Adrenal gland (tissue), 5 donors: ENCODE results near the gene RPP14.

Experiments
- POLR2A ChIP-seq, 2 donors: fragments of 450-650 bp; IDR thresholded peaks; one replicate each; pipeline ENCODE4 v1.6.1; 2017; ENCODE audit warnings: antibody characterized with exemption in 2 of 2, mild to moderate bottlenecking in 2 of 2, moderate library complexity in 1 of 2
- TF ChIP-seq, protein P1 (sequence below), 6 experiments: fragments of 450-650 bp in 4 of 6; fragments of 200-600 bp in 2 of 6; sonication (generic) in 1 of 6; IDR thresholded peaks; 1 replicate in 5 of 6; 2 replicates in 1 of 6; pipeline versions ENCODE4 v1.5.1 to v1.8.0; 2016 to 2021; ENCODE audit warnings: antibody characterized with exemption in 6 of 6, mild to moderate bottlenecking in 2 of 6, moderate library complexity in 1 of 6
- donor health status: DM: no; HTN: no; CAD: no.

DNA sequence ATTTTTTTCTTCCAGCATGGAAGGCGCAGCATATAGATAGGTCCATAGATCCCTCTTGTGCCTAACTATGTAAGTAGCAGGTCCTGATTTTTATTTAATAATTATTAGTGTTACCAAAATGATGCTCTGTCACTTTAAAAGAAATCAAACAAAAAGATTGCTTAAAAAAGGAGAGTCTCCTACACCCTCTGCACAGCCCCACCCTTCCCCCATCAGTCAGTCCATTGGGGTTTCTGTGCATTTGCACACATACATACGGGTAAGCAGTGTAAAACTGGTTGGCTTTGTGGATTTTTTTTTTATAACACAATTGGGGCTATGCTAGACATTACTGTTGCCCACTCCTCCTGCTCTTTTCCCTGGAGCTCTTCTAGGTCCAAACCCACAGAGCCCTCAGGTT, 7.0 kb upstream of the RPP14 start:
- TF ChIP-seq, protein P1, sequence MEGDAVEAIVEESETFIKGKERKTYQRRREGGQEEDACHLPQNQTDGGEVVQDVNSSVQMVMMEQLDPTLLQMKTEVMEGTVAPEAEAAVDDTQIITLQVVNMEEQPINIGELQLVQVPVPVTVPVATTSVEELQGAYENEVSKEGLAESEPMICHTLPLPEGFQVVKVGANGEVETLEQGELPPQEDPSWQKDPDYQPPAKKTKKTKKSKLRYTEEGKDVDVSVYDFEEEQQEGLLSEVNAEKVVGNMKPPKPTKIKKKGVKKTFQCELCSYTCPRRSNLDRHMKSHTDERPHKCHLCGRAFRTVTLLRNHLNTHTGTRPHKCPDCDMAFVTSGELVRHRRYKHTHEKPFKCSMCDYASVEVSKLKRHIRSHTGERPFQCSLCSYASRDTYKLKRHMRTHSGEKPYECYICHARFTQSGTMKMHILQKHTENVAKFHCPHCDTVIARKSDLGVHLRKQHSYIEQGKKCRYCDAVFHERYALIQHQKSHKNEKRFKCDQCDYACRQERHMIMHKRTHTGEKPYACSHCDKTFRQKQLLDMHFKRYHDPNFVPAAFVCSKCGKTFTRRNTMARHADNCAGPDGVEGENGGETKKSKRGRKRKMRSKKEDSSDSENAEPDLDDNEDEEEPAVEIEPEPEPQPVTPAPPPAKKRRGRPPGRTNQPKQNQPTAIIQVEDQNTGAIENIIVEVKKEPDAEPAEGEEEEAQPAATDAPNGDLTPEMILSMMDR (IDR thresholded peaks at IDR 0.05): no peak
- TF ChIP-seq POLR2A (IDR thresholded peaks at IDR 0.05): no peak
